Thyroid gland (tissue), 4 donors: ENCODE data around the gene SLC25A1.

ENCODE experiments used
- CTCF ChIP-seq, 6 experiments: fragments of 200-600 bp in 3 of 6; fragments of 450-650 bp in 3 of 6; sonication (generic) in 3 of 6; IDR thresholded peaks; one replicate each; pipeline ENCODE4 v1.5.1; 2016 to 2019; ENCODE audit warnings: antibody characterized with exemption in 6 of 6, mild to moderate bottlenecking in 2 of 6, inconsistent platforms in 1 of 6, moderate library complexity in 1 of 6
- POLR2A ChIP-seq, 2 donors: fragments of 450-650 bp; IDR thresholded peaks; one replicate each; pipeline ENCODE4 v1.6.1; 2017; ENCODE audit warnings: antibody characterized with exemption in 2 of 2, mild to moderate bottlenecking in 2 of 2, moderate library complexity in 1 of 2

DNA sequence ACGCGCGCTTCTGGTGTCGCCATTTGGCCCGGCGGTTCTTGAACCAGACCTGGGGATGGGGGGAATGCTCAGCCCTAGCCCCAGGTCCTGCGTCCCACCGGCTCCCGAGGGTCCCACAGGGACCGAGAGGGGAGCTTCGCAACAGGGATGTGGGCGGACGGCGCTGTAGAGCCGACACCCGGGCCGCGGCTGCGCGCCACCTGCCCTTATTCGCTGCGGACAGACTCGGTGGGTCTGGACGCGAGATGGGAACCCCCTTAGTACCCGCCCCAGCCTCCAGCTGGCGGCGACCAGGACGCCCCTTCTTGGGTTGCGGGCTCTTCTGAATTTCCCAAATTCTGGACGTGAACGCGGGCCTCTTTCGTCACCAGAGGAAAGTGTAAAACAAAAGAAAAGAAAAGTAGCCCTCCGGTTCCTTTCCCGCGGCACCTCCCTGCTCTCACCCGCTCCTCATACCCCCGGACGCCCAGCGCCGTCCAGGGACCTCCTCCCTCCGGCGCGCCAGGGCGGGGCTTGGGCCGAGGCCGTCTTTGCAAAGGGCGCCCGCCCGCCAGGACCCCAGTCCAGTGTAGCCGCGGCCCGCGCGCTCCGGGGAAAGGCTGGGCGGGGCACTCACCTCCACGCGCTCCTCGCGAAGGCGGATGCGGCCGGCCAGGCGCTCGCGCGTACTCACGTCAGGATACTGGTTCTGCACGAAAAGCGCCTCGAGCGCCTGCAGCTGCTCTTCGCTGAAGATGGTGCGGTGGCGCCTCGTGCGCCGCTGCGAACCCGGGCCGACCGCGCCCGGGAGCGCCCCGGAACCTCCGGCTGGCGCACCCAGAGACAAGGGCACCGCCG is 29.3 kb downstream of the SLC25A1 start:
- TF ChIP-seq CTCF (IDR thresholded peaks at IDR 0.05), result no peak
- no peak for TF ChIP-seq POLR2A (IDR thresholded peaks at IDR 0.05)
